ENCODE measurements around the gene TMEM255B. TPM values are rescaled to one million over a fixed set of nuclear protein-coding genes. Genes with fewer than 3 reads are reported as not detected.

TMEM255B gene
- total and polyA plus RNA-seq, 2 of the 4 experiments (the other 2 are of a cell fraction), result 0.36 to 0.94 TPM

- Histone ChIP-seq H3K4me3 (ENCODE audit: insufficient read depth, low read depth, low read length) (no peak overlapping the region), H2BK120ac (ENCODE audit: low read depth, low read length) (no peak overlapping the region), H3K36me3 (ENCODE audit: control insufficient read depth, insufficient read depth, low read length) (no peaks in the 10 kb centered on the region), H3K9me3 (ENCODE audit: control insufficient read depth, insufficient read depth, low read length) (peaks cover 16% of the 10 kb centered on the region), H4K5ac (ENCODE audit: low read depth, low read length) (no peak overlapping the region), H4K91ac (ENCODE audit: insufficient read depth, low read depth, low read length) (no peak overlapping the region), H4K8ac (ENCODE audit: low read depth in 2 of 2, low read length in 2 of 2) (no peak overlapping the region), H4K20me1 (ENCODE audit: insufficient read depth, low read length) (no peaks in the 10 kb centered on the region), H2BK15ac (ENCODE audit: low read depth, low read length) (no peak overlapping the region), H3K56ac (ENCODE audit: extremely low read depth, insufficient read depth, low read length) (no peak overlapping the region), H3K9me1 (ENCODE audit: insufficient read depth, low read length) (peaks cover 4% of the 10 kb centered on the region; the same call in 1 of the 2 replicates), H2BK5ac (ENCODE audit: low read depth, low read length, poor library complexity, severe bottlenecking) (no peak overlapping the region), H3K4me1 (ENCODE audit: control insufficient read depth, insufficient read depth, low read length) (peaks cover 6% of the 10 kb centered on the region), H3K79me1 (ENCODE audit: low read depth in 1 of 2, low read length in 2 of 2) (no peaks in the 10 kb centered on the region), H2AK9ac (replicated peaks; ENCODE audit: low read depth, low read length, poor library complexity) (no peak overlapping the region), H3K23ac (ENCODE audit: low read depth, low read length) (no peak overlapping the region), H3K9ac (ENCODE audit: low read depth, low read length) (no peak overlapping the region), H3K14ac (replicated peaks; ENCODE audit: low read depth, low read length) (no peak overlapping the region), H2AFZ (replicated peaks; ENCODE audit: low read length, poor library complexity) (no peak overlapping the region), H3K4ac (ENCODE audit: low read depth, low read length) (no peak overlapping the region), H3K4me2 (ENCODE audit: low read depth, low read length) (no peak overlapping the region), H3K27ac (ENCODE audit: insufficient read depth, low read length) (no peak overlapping the region), H2AK5ac (ENCODE audit: low read depth, low read length) (no peak overlapping the region), H3K18ac (ENCODE audit: low read depth, low read length) (no peak overlapping the region), H3K27me3 (ENCODE audit: control insufficient read depth, insufficient read depth, low read length) (no peaks in the 10 kb centered on the region), H2BK20ac (ENCODE audit: low read depth, low read length) (no peak overlapping the region)
- no peak for TF ChIP-seq NFE2L2 (IDR thresholded peaks at IDR 0.05; ENCODE audit: low read depth, low read length)
- TF ChIP-seq CHD1 (IDR thresholded peaks at IDR 0.05; ENCODE audit: low read depth, low read length), result no peak
- no peak for DNase-seq
- dilution Hi-C loops (cut with HindIII; ENCODE audit: low sequenced_read_pairs, unreplicated experiment) (no loop called here), in situ Hi-C loops (cut with MboI; ENCODE audit: low sequenced_read_pairs) (no loop called here), intact Hi-C loops (cut with micrococcal nuclease) (no loop called here)
- CTCF ChIA-PET, result no interaction called here
- 100% methylated on average over 7 of the region's 39 CpGs; no CpG with 5 or more reads in 1 of the 2 experiments for WGBS, 2 experiments (ENCODE audit: extremely low coverage in 2 of 2, insufficient read length in 1 of 2)
- BruUV-seq (replicated peaks), result no TSS peak
- POLR2A ChIA-PET (ENCODE audit: unreplicated experiment), result no interaction called here
- ATAC-seq (ENCODE audit: low read depth), result no peak
Measured at GRCh38 chr13:113804703-113805430, 45.8 kb downstream of the TMEM255B start.

Measured in IMR-90 (cell line).